Fibroblast of mammary gland (primary cell): ENCODE measurements around the gene ARID1B.
A peak's percentile ranks its signal among the peaks of the same experiment; 100 is the strongest.

Experiments used
- DNase-seq: peaks from one replicate; pipeline ENCODE4 v3.0.0-alpha.2; 2010; ENCODE audit warnings: low read depth
- H3K4me3 ChIP-seq: 2 replicates; pipeline ENCODE4 v1.5.1; 2011; ENCODE audit warnings: low read depth, mild to moderate bottlenecking, low read length, moderate library complexity; ENCODE audit not compliant: control insufficient read depth
- CTCF ChIP-seq: conservative IDR thresholded peaks from 2 replicates; pipeline ENCODE4 v1.5.1; 2011; ENCODE audit warnings: low read depth, low read length, inconsistent platforms; ENCODE audit not compliant: control insufficient read depth, insufficient read depth

ARID1B gene

GRCh38 chr6:156779206-156780094 is 2.3 kb downstream of the ARID1B start:
- no peak for TF ChIP-seq CTCF
- DNase-seq = no peak
- peak overlapping the region; percentile 75 for H3K4me3 ChIP-seq

GRCh38 chr6:156780102-156780641 is 3.0 kb downstream of the ARID1B start:
- peak; percentile 94 for DNase-seq
- no peak for TF ChIP-seq CTCF
- H3K4me3 ChIP-seq = peak overlapping the region; percentile 75

GRCh38 chr6:156780962-156781853 is 4.0 kb downstream of the ARID1B start:
- DNase-seq = no peak
- no peak for TF ChIP-seq CTCF
- H3K4me3 ChIP-seq = peak overlapping the region; percentile 75

GRCh38 chr6:156781861-156782631 is 4.9 kb downstream of the ARID1B start:
- DNase-seq = peak; percentile 20
- TF ChIP-seq CTCF = no peak

GRCh38 chr6:156782691-156783320 is 5.6 kb downstream of the ARID1B start:
- H3K4me3 ChIP-seq = peak overlapping the region; percentile 75
- no peak for TF ChIP-seq CTCF
- DNase-seq = peak; percentile 30

More at GRCh38 chr6:156781861-156782631, 4.9 kb downstream of the ARID1B start:
- peak overlapping the region; percentile 75 for H3K4me3 ChIP-seq

- no peak for DNase-seq
- no peak overlapping the region for H3K4me3 ChIP-seq
- no peak for TF ChIP-seq CTCF
These were observed 6.8 kb downstream of the ARID1B start for GRCh38 chr6:156783958-156784357.
